Measurements from ENCODE around the gene CXorf38.
A peak's percentile ranks its signal among the peaks of the same experiment; 100 is the strongest.

- peak; percentile 80 for TF ChIP-seq POLR2A (IDR thresholded peaks at IDR 0.05; ENCODE audit: low read length)
- no peak for TF ChIP-seq GATA1 (IDR thresholded peaks at IDR 0.05; ENCODE audit: low read depth, low read length)
These were observed 66.6 kb downstream of the CXorf38 start, which contains the start of gene ATP6AP2 for GRCh38 chrX:40580537-40581335.
